Measurements from ENCODE around the gene CEP170.

DNA sequence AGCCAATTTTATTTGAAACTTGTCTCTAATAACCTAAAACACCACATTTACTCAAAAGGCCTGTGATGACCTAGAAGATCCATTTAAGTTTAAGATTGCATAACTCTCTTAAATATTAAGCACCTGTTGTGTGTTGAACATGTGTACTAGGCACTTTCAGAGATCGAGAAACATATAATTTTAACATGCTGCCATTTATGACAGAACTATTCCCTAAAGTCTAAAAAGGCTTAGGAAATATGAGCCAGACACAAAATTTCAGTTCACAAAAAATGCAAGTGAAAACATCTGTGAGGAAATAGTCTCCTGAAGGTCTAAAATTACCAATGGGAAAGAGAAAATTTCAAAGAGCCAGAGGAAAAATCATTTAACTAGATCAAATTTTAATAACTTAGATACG is 37.7 kb downstream of the CEP170 start:
- TF ChIP-seq, protein P1, sequence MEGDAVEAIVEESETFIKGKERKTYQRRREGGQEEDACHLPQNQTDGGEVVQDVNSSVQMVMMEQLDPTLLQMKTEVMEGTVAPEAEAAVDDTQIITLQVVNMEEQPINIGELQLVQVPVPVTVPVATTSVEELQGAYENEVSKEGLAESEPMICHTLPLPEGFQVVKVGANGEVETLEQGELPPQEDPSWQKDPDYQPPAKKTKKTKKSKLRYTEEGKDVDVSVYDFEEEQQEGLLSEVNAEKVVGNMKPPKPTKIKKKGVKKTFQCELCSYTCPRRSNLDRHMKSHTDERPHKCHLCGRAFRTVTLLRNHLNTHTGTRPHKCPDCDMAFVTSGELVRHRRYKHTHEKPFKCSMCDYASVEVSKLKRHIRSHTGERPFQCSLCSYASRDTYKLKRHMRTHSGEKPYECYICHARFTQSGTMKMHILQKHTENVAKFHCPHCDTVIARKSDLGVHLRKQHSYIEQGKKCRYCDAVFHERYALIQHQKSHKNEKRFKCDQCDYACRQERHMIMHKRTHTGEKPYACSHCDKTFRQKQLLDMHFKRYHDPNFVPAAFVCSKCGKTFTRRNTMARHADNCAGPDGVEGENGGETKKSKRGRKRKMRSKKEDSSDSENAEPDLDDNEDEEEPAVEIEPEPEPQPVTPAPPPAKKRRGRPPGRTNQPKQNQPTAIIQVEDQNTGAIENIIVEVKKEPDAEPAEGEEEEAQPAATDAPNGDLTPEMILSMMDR (IDR thresholded peaks at IDR 0.05; ENCODE audit: low read depth, low read length, poor library complexity, severe bottlenecking): no peak
- no peak for TF ChIP-seq EZH2phosphoT487 (IDR thresholded peaks at IDR 0.05; ENCODE audit: borderline replicate concordance, low read length)

Data from DOHH2 (cell line).